GM15510 (cell line): ENCODE measurements around the gene ARHGAP32.

ENCODE experiments used
- POLR2A ChIP-seq: IDR thresholded peaks from 3 replicates; pipeline ENCODE4 v1.6.1; 2011; ENCODE audit warnings: borderline replicate concordance; ENCODE audit not compliant: insufficient read length; ENCODE audit errors: extremely low read depth

ARHGAP32 gene

DNA sequence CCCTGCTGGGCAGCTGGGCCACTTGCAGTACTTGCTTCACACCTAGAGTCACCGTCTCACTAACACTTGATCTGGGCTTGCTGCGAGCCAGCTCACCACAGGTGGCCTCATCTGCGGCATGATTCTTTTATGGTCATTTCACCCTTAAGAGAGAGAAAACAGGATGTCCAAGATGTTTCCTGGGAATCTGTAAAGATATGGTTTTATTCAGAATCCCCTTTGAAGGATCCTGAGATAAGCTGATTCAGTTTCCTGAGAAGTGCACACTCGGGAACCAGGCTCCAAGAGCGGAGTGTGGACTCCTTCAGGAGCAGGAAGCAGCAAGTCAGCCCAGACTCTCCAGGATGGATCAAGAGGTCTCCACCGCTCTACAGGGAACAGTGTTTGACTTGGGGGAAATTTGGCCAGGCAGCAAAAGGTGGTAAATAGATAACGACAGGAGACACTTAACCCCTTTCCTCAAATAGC lies 227.6 kb downstream of the ARHGAP32 start:
- no peak for TF ChIP-seq POLR2A

DNA sequence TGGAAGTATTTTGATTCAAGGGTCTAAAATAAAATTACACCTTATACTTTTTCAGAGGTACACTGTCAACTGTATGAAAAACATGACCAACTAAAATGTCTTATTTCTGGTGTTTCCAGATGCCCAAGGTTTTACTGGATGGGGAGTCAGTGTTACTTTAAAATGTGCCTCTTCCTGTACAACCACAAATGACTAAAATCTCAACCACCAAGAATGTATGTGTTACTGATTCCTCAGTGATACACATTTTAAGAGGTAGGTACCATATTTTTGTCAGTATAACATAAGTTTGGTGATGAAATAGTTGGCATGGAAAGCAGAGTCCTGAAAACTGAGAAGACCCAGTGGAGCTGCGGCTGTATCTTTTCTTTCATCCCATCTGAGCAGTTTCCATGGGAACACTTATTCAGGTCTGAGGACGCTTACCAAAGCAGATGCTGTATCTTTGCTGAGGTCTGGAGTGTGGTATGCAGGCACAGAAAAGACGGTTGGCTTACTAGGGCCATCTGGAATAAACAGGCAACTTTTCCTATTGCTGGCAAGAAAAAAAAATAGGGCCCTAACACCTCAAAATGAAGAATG lies 228.3 kb downstream of the ARHGAP32 start:
- no peak for TF ChIP-seq POLR2A

DNA sequence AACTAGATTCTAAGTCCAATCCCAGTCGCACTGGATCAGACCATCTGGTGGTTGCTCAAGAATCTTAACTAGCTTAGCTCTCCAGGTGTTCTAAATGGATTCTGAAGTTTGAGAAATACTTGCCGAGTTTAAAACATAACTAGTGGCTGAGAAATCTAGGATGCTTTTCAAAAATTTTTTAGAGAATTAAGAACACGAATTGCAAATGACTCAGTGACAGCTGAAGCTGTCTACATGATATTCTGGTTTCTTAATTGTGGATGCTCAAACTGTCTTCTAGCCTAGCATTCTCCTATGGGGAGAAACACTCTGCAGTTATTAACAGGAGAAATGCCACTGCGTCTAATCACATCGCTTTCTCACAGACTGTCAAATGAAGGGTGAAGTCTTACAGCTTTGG lies 229.2 kb downstream of the ARHGAP32 start:
- no peak for TF ChIP-seq POLR2A

DNA sequence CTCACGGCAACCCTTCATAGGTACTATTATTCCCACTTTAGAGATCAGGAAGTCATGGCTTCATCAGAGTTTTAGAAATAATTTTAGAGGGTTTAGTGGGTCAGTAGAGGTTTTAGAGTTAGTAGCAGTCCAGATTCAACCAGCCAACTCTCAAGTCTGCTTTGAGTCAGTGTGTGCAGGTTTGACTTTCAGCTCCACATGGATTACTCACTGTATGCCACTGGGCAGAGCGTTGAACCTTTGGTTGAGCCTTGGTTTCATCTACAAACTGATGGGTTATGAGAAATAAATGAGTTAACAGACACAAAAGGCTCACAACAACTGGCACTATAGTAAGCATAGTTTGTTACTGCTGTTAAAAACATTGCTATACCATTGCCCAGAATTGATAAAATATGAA lies 230.5 kb downstream of the ARHGAP32 start:
- TF ChIP-seq POLR2A: no peak

DNA sequence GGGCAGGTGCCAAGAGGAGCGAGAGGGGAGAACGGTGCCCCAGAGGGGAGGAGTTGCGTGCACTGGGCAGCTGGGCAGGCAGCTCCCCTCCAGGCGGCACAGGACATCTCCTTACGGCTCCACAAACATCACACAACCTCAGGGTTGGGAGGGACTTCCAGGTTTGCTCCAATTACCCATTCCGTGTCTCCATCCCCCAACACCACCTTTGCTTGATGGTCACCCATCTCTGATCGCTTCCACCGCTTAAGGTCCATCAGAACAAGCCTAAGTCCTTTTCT lies 235.0 kb downstream of the ARHGAP32 start:
- TF ChIP-seq POLR2A: no peak

DNA sequence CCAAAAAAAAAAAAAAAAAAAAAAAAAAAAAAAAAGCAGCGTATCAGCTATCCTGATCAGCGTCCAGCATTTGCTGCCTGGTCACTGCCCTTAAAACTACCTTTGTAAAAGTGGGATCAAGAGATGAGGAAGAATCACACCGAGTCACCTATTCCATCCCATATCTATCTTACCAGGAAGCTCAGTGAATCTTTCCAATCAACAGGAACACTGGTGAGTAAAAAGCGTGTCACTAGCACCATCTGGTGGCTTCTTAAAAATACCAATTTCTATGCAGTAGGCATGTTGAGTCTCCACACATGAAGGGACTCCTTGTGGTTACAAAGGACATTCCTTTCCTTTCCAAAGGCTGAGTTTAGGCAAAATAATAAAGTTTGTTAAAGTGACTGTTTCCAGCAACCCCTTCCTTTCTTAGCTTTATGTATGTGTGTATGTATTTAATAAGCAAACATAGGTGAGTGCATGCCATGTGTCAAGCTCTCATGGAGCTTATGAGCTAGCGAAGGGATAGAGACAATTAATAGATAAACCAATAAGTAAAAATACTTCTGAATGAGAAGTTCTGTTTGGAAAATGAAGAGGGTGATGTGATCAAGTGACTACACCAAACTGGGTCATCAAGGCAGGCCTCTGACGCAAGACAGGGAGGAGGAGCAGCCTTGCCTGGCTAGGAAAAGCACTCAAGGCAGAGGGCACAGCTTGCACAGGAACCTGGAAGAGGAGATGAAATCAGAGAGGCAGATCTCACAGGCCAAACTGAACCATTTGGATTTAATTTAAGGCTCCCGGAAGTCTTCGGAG lies 235.5 kb downstream of the ARHGAP32 start:
- no peak for TF ChIP-seq POLR2A

DNA sequence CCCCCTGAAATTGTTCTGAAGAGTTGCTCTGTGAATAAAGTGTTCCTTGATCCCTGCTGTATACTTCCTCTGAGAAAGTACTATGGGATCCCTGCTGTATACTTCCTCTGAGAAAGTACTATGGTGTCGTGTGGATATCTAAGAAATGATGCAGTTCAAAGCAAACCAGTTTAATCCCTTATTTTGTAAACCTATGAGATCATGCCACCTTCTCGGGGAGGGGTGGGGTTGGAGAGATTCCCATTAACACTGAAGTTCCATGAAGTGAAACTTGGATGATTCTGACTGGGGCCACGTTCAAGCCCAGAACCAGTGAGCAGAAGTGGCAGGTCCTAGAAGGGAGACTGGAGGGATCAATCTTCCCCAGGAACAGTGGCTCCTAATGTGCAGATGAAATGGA lies 236.5 kb downstream of the ARHGAP32 start:
- TF ChIP-seq POLR2A: no peak

DNA sequence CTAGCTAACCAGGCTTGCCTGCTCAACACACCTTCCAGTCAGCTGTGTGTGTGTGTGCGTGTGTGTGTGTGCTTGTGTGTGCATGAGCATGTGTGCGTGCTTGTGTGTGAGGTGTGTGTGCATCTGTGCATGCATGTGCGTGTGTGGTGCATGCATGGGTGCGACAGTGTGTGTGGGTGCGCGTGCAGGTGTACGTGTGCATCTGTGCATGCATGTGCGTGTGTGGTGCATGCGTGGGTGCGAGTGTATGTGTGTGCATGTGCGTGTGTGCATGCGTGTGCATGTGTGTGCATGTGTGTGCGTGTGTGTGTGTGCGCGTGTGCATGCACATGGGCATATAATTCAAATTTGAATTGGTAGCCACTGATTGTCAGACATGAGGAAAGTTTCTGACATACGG lies 239.0 kb downstream of the ARHGAP32 start:
- no peak for TF ChIP-seq POLR2A

DNA sequence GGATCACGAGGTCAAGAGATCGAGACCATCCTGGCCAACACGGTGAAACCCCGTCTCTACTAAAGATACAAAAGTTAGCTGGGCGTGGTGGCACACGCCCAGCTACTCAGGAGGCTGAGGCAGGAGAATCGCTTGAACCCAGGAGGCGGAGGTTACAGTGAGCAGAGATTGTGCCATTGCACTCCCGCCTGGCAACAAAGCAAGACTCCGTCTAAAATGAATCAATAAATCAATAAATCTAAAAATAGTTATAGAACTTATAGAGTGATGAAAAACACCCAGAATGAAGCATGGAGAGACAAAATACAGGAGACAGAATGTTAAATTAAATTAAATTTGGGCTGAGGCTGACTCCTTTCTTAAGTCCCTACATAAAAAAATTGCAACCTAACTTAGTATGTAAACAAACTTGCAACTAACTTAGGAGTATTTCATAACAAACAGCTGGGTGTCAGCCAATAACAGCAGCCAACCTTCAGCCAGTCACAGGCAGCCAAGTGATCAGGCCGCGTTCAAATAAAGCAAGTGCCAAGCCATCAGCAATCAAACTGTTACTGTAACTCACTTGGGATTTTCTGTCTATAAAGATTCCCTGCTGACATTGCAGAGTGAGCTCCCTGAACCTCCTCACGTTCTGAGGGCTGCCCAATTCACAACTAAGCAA lies 242.2 kb downstream of the ARHGAP32 start:
- no peak for TF ChIP-seq POLR2A

DNA sequence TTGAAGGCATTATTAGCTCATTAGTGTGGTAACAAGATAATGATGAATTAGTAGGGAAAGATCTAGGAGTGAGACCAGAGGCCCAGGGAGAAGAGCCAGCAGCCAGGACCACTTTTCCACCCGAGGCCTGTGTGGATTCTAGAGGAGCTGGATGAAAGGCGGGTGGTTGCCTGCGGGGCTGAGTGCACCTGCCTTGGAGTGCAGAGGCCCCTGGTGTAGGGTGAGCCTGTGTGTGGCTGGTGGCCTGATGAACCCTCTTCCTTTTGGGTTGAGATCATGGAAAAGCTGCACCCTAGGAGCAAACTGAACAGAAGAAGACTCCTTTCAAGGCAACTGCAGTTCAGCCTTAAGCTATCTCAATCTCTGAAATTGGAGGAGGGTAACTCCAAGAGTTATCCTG lies 243.5 kb downstream of the ARHGAP32 start:
- TF ChIP-seq POLR2A: no peak

DNA sequence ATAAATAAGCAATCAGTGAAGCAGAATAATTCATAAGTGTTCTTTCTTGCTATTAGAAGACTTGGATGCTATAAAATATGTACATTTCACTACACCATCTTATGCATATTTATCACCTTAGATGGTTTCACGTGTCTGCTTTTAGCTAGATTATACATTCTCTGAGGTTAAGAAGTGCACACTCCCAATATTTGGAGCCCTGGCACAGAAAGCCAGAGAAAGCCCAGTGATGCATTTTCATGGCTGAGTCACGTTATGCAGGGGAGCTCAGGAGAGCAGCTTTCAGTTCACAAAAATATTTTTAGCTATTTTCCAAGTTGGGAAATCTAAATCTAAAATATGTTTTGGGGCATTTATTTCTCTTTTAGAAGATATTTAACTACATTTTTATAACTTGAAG lies 244.4 kb downstream of the ARHGAP32 start:
- no peak for TF ChIP-seq POLR2A

DNA sequence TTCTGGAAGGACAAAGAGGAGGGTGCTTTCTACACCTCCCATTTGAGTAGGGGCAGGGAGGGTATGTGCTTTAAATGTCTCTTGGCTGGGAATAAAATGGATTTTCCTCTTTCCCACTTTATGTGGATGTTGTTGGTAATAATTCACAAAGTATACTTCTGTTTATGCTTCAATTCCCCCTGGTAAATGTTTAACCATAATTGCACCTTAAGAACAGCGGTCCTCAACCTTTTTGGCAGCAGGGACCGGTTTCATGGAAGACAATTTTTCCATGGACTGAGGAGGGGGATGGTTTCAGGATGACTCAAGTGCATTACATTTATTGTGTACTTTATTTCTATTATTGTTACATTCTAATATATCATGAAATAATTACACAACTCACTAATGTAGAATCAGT lies 245.5 kb downstream of the ARHGAP32 start:
- no peak for TF ChIP-seq POLR2A

DNA sequence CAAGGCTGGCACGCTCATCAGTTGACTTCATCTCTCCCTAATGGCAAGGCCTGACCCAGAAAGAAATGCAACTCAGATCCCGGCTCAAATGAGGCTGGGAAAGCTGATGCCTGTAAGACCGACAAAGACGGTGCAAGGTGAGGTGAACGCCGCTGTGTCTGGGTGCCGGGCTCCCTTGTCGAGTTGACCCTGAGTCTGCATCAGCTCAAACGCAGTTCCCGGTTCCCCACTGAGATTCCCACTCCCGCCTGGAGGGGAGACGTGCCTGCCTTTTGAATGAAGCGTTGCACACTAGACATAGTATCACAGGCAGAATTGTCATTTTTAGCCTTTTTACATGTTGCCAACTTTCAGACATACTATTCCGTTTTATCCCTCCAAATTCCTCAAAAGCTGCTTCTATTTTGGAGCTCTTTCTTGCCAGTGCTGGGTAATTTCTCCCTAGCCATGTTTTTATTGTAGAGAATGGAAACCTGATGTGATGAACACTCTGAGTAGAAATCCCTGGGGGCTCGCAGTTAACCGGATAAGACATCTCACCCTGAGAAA lies 248.6 kb downstream of the ARHGAP32 start:
- no peak for TF ChIP-seq POLR2A

DNA sequence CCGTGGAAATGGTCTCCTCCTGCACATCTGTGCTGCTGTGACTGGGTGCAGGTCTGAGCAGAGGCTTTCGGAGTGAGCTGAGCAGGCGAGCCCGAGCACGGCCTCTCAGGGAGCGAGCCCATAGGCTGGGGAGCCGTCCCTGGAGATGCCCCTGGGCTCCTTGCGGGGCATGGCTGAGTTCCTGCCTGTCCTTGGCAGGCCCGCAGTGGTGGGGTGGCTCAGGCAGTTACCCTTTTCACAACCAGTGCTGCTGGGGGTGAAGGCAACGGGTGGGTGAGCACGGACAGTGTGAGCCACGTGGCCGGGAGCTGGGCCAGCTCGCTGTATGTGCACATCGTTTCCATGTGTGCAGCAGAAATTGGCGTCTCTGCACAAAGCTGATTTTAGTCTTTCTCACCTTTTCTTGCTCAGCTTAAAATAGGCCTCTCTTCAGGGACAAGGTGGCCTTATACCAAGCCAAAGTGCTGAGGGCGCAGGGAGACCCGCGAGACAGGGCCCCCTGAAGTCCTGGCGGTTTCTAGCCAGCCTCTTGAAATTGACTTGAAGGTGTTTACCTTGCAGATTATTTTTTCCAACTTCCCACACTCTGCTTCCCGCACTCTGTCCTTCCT lies 249.2 kb downstream of the ARHGAP32 start, which contains the start of gene TP53AIP1:
TP53AIP1 (minus strand) TSS at position 55 of the 611 bp plus-strand sequence. CDS start 5,053 bp downstream, outside the sequence.
- TF ChIP-seq POLR2A: no peak

DNA sequence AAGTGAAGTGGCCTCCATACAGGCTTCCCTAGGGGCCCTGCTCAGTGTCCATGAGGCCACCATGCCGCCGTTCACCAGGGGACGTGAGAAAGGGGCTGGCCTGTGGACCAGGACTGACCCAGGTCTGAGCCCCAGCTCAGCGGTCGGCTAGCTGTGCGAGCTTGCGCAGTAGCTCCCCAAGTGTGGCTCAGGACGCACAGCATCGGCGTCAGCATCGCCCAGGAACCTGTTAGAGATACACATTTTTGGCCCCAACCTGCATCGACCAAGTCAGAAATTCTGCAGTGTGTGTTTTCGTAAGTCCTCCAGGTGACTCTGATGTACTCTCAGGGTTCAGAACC lies 249.9 kb downstream of the ARHGAP32 start:
- no peak for TF ChIP-seq POLR2A
